ENCODE results near the gene HSD17B1. TPM values are rescaled to one million over a fixed set of nuclear protein-coding genes. Genes with fewer than 3 reads are reported as not detected.

The HSD17B1 gene
- total and polyA plus RNA-seq, 12 donors: 0.50 to 2.6 (median 0.89) TPM

DNA sequence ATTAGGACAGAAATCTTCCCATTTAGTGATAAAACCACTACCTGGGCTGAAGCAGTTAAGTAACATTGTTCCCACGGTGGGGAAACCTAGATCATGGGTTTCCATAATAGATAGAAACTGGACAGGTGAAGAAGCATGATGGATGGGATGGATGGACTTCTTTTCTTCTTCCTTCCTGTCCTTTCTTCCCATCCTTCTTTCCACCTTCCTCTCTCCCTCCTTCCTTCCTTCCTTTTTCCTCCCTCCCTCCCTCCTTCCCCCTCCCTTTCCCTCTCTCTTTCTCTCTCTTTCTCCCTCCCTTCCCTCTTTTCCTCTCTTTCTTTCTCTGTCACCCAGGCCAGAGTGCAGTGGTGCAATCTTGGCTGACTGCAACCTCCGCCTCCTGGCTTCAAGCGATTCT is 21.7 kb downstream of the HSD17B1 start:
- intact Hi-C loops (cut with DNase I): loop anchor here in 4 of 10 donors (10.0 kb wide), 3 partner anchors 110 to 250 kb away; partner anchors contain the start of genes BECN1 (in 2 of the 4), CCR10 (in 1 of the 4), CNTNAP1 (in 1 of the 4) and RAMP2 (in 1 of the 4)
- H3K36me3 ChIP-seq: peaks cover 0 to 79% (median 48%) of the 10 kb centered on the region in 9 donors
- no peaks in the 10 kb centered on the region for H3K9me3 ChIP-seq

DNA sequence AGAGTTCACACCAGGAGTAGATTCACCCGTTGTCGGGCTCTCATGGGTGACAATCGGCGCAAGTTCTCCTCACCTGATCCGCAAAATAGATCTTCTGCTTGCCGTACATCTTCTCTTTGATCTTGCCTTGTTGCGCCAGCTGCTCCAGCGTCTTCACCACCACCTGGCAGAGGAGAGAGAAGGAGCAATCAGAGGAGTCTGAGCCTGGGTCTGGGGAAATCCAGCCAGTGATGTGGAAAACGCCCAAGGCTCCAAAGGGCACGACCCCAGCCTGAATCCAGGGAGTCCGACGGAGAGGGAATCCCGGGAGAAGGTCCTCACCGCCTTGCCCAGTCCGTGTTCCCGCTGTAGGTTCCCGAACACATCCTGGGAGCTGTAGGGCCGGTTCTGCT is 24.4 kb downstream of the HSD17B1 start:
- peaks cover 10 to 50% (median 23%) of the 10 kb centered on the region in 9 donors for H3K4me1 ChIP-seq
- DNase-seq: no peak
- ATAC-seq: peak in 1 of 8 donors; percentile 2
- H3K9me3 ChIP-seq: no peaks in the 10 kb centered on the region
- H3K4me3 ChIP-seq: peak overlapping the region; percentile 48 to 86 (median 69)
- peak overlapping the region in 8 of 10 donors; percentile 80 to 96 (median 94) for H3K27ac ChIP-seq
- TF ChIP-seq CTCF (IDR thresholded peaks at IDR 0.05): no peak
- intact Hi-C loops (cut with DNase I): loop anchor here in 6 of 10 donors (5.0 to 10.0 kb wide), 5 partner anchors 100 to 248 kb away; partner anchors contain the start of genes PLEKHH3 (in 3 of the 6), BECN1 (in 2 of the 6), RAMP2 (in 2 of the 6) and CCR10 (in 1 of the 6)
- peaks cover 0 to 79% (median 33%) of the 10 kb centered on the region in 9 donors for H3K36me3 ChIP-seq
- 4 to 5% methylated on average over 18 of the region's 18 CpGs for WGBS, 2 donors
- H3K27me3 ChIP-seq: no peaks in the 10 kb centered on the region

More for the DNA sequence above, 21.7 kb downstream of the HSD17B1 start:
- TF ChIP-seq CTCF (IDR thresholded peaks at IDR 0.05): no peak
- Histone ChIP-seq H3K4me3 (no peak overlapping the region), H3K4me1 (peaks cover 12 to 62% (median 23%) of the 10 kb centered on the region in 9 donors), H3K27me3 (no peaks in the 10 kb centered on the region), H3K27ac (no peak overlapping the region)
- ATAC-seq (no peak), DNase-seq (no peak)
- 82 to 87% methylated on average over 3 of the region's 3 CpGs for WGBS, 2 donors

DNA sequence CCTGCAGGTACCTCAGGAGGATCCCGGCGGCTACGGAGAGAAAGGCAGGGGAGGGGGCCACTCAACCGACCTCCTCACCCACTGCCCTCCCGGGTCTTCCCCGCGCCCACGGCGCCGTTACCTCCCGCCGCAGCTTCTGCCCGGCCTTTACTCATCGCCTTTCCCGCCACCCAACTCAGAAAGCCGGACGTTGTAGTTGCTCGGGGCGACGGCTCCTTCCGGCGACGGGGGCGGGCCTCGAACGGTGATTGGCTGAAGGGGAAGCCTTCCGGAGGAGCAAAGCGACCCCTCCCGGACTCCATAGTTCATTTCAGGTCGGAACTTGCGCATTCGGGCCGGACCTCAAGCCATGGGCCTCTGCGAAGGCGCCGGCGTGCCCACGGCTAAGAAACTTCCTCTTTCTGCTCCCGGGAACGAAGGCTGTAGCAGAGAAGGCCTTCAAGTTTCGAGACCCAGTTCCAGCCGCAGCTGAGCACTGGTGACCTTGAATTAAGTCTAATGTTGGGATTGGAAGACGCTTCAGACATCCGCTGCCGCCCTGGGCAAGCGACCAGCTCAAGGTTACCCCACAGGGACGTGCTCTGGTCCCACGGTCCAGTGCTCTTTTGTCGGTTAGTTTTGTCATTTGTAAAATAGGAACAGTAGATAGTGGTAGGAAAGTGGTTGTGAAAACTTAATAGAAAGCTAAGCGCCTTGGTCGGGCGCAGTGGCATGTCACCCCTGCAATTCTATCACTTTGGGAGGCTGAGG is 25.0 kb downstream of the HSD17B1 start, which contains the start of gene PSMC3IP:
Gene PSMC3IP, minus strand, starts transcription at position 198 of the 750 bp plus-strand sequence. Its CDS starts 43 bp downstream, at position 155.
- peak; percentile 92 to 98 (median 96) for ATAC-seq
- intact Hi-C loops (cut with DNase I): loop anchor here in 9 of 10 donors (1.0 to 10.0 kb wide), 9 partner anchors 100 to 247 kb away; partner anchors contain the start of genes PLEKHH3 (in 3 of the 9), BECN1 (in 2 of the 9), CCR10 (in 2 of the 9) and CNTNAP1 (in 2 of the 9)
- H3K36me3 ChIP-seq: peaks cover 0 to 79% (median 33%) of the 10 kb centered on the region in 9 donors

More for the DNA sequence above, 25.0 kb downstream of the HSD17B1 start, which contains the start of gene PSMC3IP:
- Histone ChIP-seq H3K9me3 (no peaks in the 10 kb centered on the region), H3K27me3 (no peaks in the 10 kb centered on the region), H3K4me1 (peaks cover 10 to 46% (median 23%) of the 10 kb centered on the region in 9 donors), H3K27ac (peak within 1 kb of the TSS; percentile 33 to 96 (median 94)), H3K4me3 (peak within 1 kb of the TSS; percentile 48 to 86 (median 69))
- TF ChIP-seq CTCF (IDR thresholded peaks at IDR 0.05): peak in 7 of 9 donors; percentile 19 to 59 (median 43)
- peak; percentile 95 to 97 for DNase-seq
- WGBS, 2 donors: 0 to 1% methylated on average over 52 of the region's 52 CpGs

Data from heart right ventricle (tissue), 16 donors.